Esophagus muscularis mucosa (tissue), 4 donors: ENCODE data around the gene SHD. TPM values are rescaled to one million over a fixed set of nuclear protein-coding genes. Genes with fewer than 3 reads are reported as not detected.
"Not testable (repeated sequence)": the region's sequence is repeated elsewhere in the genome, so short reads cannot be mapped to it uniquely, and the experiment has no call there.

Experiments used
- DNase-seq: peaks from one replicate; pipeline ENCODE4 v3.0.0-alpha.2; 2017; ENCODE audit errors: extremely low spot score
- H3K27ac ChIP-seq, 4 donors: fragments of 200-600 bp; sonication (generic); replicated peaks in 1 of 4; 1 replicate in 3 of 4; 2 replicates in 1 of 4; pipeline ENCODE4 v1.5.1; 2016 to 2019; ENCODE audit warnings: mild to moderate bottlenecking in 1 of 4
- H3K27me3 ChIP-seq, 4 donors: fragments of 200-600 bp; sonication (generic); one replicate each; pipeline versions ENCODE4 v1.5.1 to v1.6.0; 2016 to 2019
- H3K36me3 ChIP-seq, 4 donors: fragments of 200-600 bp; sonication (generic); one replicate each; pipeline ENCODE4 v1.5.1; 2016 to 2019
- H3K4me1 ChIP-seq, 4 donors: fragments of 200-600 bp; sonication (generic); one replicate each; pipeline ENCODE4 v1.5.1; 2016 to 2019
- H3K4me3 ChIP-seq, 4 donors: fragments of 200-600 bp; sonication (generic); 1 replicate in 2 of 4; 2 replicates in 2 of 4; pipeline ENCODE4 v1.5.1; 2016 to 2019; ENCODE audit warnings: mild to moderate bottlenecking in 4 of 4, moderate library complexity in 1 of 4
- H3K9me3 ChIP-seq, 4 donors: fragments of 200-600 bp; sonication (generic); 1 replicate in 3 of 4; 2 replicates in 1 of 4; pipeline ENCODE4 v1.5.1; 2016 to 2019
- EP300 ChIP-seq: sonication (generic); formaldehyde crosslinking; IDR thresholded peaks from one replicate; pipeline ENCODE4 v1.6.1; 2017; ENCODE audit warnings: antibody characterized with exemption
- POLR2A ChIP-seq: fragments of 450-650 bp; IDR thresholded peaks from one replicate; pipeline ENCODE4 v1.6.1; 2017; ENCODE audit warnings: antibody characterized with exemption, moderate library complexity, mild to moderate bottlenecking, low read depth
- POLR2AphosphoS5 ChIP-seq, 2 donors: sonication (generic); formaldehyde crosslinking; IDR thresholded peaks; one replicate each; pipeline ENCODE4 v1.6.1; 2017; ENCODE audit warnings: antibody characterized with exemption in 2 of 2
- WGBS: methylation state at CpG from one replicate; pipeline ENCODE4 v1.1.5; 2018; 5-methylcytosine and 5-hydroxymethylcytosine counted together
- intact Hi-C: fragments of 100-400 bp; cut with DNase I; formaldehyde crosslinking; loops from one replicate; pipeline ENCODE4 v1.15.1; 2023
- total RNA-seq, 4 donors: library from RNA; depleted of rRNA; stranded (reverse); fragments of >200 nt; gene quantifications; one replicate each; pipeline versions ENCODE4 v1.1.0 to v1.2.1, GENCODE V29; 2016
- TF ChIP-seq, protein P1 (sequence below), 3 experiments: fragments of 200-600 bp in 2 of 3; fragments of 450-650 bp in 1 of 3; sonication (generic) in 2 of 3; IDR thresholded peaks; one replicate each; pipeline ENCODE4 v1.5.1; 2017 to 2019; ENCODE audit warnings: antibody characterized with exemption in 3 of 3, mild to moderate bottlenecking in 2 of 3, moderate library complexity in 1 of 3

The SHD gene
- total RNA-seq, 4 donors from 2014 or later = not detected

DNA sequence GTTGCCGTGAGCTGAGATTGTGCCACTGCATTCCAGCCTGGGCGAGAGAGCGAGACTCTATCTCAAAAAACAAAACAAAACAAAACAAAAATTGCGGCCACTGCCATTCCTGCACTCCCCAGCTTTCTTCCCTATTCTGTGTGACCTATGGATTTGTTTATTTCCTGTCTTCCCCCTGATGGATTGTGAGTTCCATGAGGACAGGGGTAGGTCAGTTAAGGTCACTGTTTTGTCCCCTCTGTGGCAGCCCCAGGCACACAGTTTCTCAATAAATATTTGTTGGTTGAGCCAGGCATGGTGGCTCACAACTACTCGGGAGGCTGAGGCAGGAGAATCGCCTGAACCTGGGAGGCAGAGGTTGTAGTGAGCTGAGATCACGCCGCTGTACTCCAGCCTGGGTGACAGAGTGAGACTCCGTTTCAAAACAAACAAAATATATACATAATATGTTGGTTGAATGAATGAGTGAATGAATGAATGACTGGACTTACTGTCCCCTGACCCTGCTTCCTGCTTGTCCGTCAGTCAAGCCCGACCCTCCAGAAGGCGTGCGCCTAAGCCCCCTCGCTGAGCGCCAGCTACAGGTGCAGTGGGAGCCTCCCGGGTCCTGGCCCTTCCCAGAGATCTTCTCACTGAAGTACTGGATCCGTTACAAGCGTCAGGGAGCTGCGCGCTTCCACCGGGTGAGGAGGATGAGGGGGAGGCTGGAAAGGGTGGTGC, 44.8 kb upstream of the SHD start:
- Histone ChIP-seq H3K4me3 (no peak overlapping the region), H3K9me3 (no peaks in the 10 kb centered on the region), H3K4me1 (peaks cover 0 to 3% (median 2%) of the 10 kb centered on the region in 4 donors), H3K27ac (no peak overlapping the region), H3K27me3 (peaks cover 0 to 83% (median 8%) of the 10 kb centered on the region in 4 donors), H3K36me3 (no peaks in the 10 kb centered on the region)
- DNase-seq = no peak
- 56% methylated on average over 17 of the region's 21 CpGs for WGBS
- intact Hi-C loops = no loop called here
- TF ChIP-seq POLR2AphosphoS5 (IDR thresholded peaks at IDR 0.05) (no peak), POLR2A (no peak), EP300 (no peak)
- TF ChIP-seq, protein P1, sequence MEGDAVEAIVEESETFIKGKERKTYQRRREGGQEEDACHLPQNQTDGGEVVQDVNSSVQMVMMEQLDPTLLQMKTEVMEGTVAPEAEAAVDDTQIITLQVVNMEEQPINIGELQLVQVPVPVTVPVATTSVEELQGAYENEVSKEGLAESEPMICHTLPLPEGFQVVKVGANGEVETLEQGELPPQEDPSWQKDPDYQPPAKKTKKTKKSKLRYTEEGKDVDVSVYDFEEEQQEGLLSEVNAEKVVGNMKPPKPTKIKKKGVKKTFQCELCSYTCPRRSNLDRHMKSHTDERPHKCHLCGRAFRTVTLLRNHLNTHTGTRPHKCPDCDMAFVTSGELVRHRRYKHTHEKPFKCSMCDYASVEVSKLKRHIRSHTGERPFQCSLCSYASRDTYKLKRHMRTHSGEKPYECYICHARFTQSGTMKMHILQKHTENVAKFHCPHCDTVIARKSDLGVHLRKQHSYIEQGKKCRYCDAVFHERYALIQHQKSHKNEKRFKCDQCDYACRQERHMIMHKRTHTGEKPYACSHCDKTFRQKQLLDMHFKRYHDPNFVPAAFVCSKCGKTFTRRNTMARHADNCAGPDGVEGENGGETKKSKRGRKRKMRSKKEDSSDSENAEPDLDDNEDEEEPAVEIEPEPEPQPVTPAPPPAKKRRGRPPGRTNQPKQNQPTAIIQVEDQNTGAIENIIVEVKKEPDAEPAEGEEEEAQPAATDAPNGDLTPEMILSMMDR (IDR thresholded peaks at IDR 0.05) = no peak

DNA sequence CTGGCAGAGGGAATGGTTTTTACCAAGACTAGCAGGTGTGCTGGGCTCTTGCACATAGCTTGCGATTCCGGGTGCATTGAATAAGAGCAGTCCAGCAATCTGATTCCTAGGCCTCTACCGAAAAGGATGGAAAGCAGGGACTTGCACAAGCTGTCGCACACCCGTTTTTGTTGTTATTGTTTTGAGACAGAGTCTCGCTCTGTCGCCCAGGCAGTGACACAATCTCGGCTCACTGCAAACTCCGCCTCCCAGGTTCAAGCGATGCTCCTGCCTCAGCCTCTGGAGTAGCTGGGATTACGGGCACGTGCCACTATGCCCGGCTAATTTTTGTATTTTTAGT, 44.2 kb upstream of the SHD start:
- Histone ChIP-seq H3K36me3 (no peaks in the 10 kb centered on the region), H3K4me1 (no peaks in the 10 kb centered on the region), H3K27me3 (peaks cover 0 to 78% (median 3%) of the 10 kb centered on the region in 4 donors), H3K4me3 (no peak overlapping the region), H3K27ac (no peak overlapping the region), H3K9me3 (no peaks in the 10 kb centered on the region)
- 61% methylated on average over 13 of the region's 13 CpGs for WGBS
- no peak for DNase-seq
- TF ChIP-seq POLR2AphosphoS5 (IDR thresholded peaks at IDR 0.05) = no peak
- TF ChIP-seq, protein P1 (IDR thresholded peaks at IDR 0.05) = no peak
- TF ChIP-seq EP300 = no peak
- TF ChIP-seq POLR2A = no peak
- intact Hi-C loops = no loop called here

DNA sequence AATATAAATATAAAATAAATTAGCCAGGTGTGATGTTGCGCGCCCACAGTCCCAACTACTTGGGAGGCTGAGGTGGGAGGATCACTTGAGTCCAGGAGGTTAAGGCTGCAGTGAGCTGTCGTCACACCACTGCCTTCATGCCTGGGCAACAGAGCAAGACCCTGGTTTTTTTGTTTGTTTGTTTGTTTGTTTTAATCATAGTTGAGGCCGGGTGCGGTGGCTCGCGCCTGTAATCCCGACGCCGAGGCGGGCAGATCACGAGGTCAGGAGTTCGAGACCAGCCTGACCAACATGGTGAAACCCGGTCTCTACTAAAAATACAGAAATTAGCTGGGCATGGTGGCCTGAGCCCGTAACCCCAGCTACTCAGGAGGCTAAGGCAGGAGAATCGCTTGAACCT, 41.6 kb upstream of the SHD start:
- H3K4me1 ChIP-seq, H3K36me3 ChIP-seq, intact Hi-C loops, DNase-seq, H3K9me3 ChIP-seq, H3K27ac ChIP-seq, H3K4me3 ChIP-seq: not testable (repeated sequence)
- WGBS = 85% methylated on average over 16 of the region's 16 CpGs
- peaks cover 0 to 64% (median 0%) of the 10 kb centered on the region in 4 donors for H3K27me3 ChIP-seq

DNA sequence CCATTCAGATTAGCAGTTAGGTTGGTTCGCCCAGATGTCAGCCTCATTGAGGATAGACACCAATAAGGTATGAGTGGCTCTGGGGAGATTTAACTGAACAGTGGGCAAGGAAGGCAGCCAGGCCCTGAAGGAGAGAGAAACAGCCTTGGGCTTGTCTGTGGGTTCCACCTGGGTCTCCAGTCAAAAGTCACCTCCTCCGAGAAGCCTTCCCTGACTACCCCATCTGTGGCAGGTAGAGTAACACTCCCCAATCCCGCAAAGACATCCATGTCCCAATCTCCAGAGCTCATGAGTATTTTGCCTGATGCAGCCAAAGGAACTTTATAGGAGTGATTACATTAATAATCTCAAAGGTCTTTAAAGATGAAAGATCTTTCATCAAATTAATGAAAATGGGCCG, 40.2 kb upstream of the SHD start:
- H3K9me3 ChIP-seq = peaks cover 0 to 10% (median 5%) of the 10 kb centered on the region in 4 donors
- no peak overlapping the region for H3K27ac ChIP-seq
- WGBS = 95% methylated on average over 4 of the region's 4 CpGs
- peaks cover 0 to 51% (median 0%) of the 10 kb centered on the region in 4 donors for H3K27me3 ChIP-seq
- TF ChIP-seq, protein P1 (IDR thresholded peaks at IDR 0.05) = no peak
- no peak for TF ChIP-seq POLR2A
- TF ChIP-seq POLR2AphosphoS5 (IDR thresholded peaks at IDR 0.05) = no peak
- TF ChIP-seq EP300 = no peak
- no peaks in the 10 kb centered on the region for H3K36me3 ChIP-seq
- H3K4me1 ChIP-seq = no peaks in the 10 kb centered on the region
- H3K4me3 ChIP-seq = no peak overlapping the region
- DNase-seq = no peak
- intact Hi-C loops = no loop called here

DNA sequence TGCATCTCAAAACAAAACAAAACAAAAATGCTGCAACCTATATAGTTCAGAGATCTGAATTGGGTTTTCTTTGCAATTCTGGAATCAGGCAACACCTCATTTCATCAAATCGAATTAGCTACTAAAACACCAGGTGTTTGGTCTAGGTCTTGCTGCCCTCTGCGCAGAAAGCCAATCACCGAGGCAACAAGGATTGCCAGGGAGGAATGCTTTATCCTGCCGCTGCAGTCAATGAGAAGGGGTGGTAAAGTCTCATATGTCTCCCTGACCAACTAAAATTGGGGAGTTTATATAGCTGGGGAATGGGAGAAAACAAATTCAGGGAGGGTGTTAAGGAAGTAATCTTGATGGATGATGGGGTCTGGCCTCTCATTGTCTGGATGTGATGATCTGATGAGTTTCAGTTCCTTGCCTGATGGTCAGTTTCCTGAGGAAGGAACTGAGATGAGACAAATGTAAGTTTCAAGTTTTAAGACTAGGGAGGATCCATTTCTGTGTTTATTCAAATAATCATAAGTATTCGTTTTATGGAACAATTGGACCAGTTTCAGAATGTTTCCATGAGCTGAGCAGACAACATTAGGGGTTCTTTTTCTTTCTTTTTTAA, 37.1 kb upstream of the SHD start:
- TF ChIP-seq POLR2A = no peak
- TF ChIP-seq, protein P1 (IDR thresholded peaks at IDR 0.05) = no peak
- TF ChIP-seq POLR2AphosphoS5 (IDR thresholded peaks at IDR 0.05) = no peak
- TF ChIP-seq EP300 = no peak
- H3K9me3 ChIP-seq = peaks cover 0 to 10% (median 5%) of the 10 kb centered on the region in 4 donors
- no peak overlapping the region for H3K4me3 ChIP-seq
- intact Hi-C loops = no loop called here
- no peak for DNase-seq
- H3K4me1 ChIP-seq = peaks cover 0 to 8% (median 6%) of the 10 kb centered on the region in 4 donors
- H3K36me3 ChIP-seq = no peaks in the 10 kb centered on the region
- 76% methylated on average over 5 of the region's 5 CpGs for WGBS
- H3K27ac ChIP-seq = no peak overlapping the region
- peaks cover 0 to 21% (median 0%) of the 10 kb centered on the region in 4 donors for H3K27me3 ChIP-seq

DNA sequence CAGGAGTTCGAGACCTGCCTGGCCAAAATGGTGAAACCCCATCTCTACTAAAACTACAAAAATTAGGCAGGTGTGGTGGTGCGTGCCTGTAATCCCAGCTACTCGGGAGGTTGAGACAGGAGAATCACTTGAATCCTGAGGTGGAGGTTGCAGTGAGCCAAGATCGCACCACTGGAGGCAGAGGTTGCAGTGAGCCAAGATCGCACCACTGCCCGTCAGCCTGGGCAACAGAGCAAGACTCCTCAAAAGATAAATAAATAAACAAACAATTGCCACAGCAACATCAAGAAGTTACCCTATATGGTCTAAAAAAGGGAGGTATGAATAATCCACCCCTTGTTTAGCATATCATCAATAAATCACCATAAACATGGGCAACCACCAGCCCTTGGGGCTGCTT, 33.1 kb upstream of the SHD start:
- DNase-seq, intact Hi-C loops, H3K27ac ChIP-seq, H3K9me3 ChIP-seq, H3K27me3 ChIP-seq: not testable (repeated sequence)
- WGBS = 98% methylated on average over 6 of the region's 6 CpGs
- H3K4me1 ChIP-seq = peaks cover 6 to 20% (median 15%) of the 10 kb centered on the region in 4 donors
- H3K36me3 ChIP-seq = peaks cover 21 to 27% (median 22%) of the 10 kb centered on the region in 4 donors
- peak overlapping the region in 2 of 4 donors; percentile 62 to 68 for H3K4me3 ChIP-seq
